C4-2B (cell line): ENCODE data around the gene RNF111.

Source experiments
- H3K27ac ChIP-seq: fragments of 450-650 bp; 2 replicates; pipeline ENCODE4 v1.5.1; 2017
- ZFX ChIP-seq: fragments of 450-650 bp; IDR thresholded peaks from 2 replicates; pipeline ENCODE4 v1.6.1; 2017
- TF ChIP-seq, protein P1 (sequence below): fragments of 450-650 bp; conservative IDR thresholded peaks from 2 replicates; pipeline ENCODE4 v1.5.1; 2017; ENCODE audit warnings: mild to moderate bottlenecking

Gene RNF111

DNA sequence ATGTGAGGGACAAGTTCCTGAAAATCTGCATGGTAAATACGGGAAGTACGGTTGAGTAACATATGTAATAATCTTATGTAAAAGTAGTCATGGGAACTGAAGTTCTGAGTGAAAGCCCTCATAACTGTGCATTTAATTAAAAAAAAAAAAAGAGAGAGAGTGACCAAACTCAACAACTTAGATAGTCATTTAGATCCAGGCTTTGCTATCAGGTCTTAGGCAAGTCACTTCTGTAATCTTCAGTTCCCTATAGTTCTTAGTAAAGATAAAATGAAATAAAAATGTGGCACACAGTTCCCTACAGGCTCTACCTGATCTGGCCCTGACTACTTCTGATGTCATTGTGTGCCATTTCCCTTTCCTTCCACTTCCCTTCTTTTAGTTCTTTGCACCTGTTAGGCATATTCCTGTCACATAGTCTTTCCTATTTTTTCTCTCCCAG lies 15.0 kb downstream of the RNF111 start:
- TF ChIP-seq ZFX: no peak
- TF ChIP-seq, protein P1, sequence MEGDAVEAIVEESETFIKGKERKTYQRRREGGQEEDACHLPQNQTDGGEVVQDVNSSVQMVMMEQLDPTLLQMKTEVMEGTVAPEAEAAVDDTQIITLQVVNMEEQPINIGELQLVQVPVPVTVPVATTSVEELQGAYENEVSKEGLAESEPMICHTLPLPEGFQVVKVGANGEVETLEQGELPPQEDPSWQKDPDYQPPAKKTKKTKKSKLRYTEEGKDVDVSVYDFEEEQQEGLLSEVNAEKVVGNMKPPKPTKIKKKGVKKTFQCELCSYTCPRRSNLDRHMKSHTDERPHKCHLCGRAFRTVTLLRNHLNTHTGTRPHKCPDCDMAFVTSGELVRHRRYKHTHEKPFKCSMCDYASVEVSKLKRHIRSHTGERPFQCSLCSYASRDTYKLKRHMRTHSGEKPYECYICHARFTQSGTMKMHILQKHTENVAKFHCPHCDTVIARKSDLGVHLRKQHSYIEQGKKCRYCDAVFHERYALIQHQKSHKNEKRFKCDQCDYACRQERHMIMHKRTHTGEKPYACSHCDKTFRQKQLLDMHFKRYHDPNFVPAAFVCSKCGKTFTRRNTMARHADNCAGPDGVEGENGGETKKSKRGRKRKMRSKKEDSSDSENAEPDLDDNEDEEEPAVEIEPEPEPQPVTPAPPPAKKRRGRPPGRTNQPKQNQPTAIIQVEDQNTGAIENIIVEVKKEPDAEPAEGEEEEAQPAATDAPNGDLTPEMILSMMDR: no peak
- no peak overlapping the region for H3K27ac ChIP-seq

DNA sequence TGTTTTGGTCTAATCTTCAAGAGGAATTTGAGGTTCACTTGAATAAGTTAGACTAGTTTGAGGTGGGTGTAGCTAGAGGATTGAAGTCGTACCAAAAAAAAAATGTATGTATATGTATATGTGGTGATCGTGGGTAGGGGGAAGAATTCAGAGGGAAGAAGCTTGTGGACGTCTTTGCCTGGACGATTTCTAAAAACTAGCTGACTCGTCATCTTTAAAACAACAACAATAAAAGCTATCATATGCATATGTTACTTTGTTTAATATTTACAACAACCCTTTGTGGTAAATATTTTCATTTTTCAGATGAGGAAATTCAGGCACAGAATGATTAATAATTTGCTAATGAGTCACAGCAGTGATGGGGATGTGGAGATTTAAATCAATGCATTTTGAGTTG lies 18.1 kb downstream of the RNF111 start:
- no peak overlapping the region for H3K27ac ChIP-seq
- no peak for TF ChIP-seq ZFX
- TF ChIP-seq, protein P1: no peak

DNA sequence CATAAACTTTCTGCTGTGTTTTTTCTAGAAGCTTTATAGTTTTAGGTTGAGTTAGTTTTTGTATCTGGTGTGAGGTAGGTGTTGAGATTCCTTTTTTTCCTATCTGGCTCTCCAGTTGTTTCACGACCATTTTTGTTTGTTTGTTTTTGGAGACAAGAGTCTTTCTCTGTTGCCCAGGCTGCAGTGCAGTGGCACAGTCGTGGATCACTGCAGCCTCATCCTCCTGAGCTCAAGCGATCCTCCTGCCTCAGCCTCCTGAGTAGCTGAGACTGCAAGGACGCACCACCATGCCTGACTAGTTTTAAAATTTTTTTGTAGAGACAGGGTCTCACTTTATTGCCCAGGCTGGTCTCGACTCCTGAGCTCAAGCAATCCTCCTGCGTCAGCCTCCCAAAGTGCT lies 20.6 kb downstream of the RNF111 start:
- H3K27ac ChIP-seq: no peak overlapping the region
- TF ChIP-seq, protein P1: no peak
- no peak for TF ChIP-seq ZFX

GRCh38 chr15:59011262-59011952 lies 23.9 kb downstream of the RNF111 start:
- H3K27ac ChIP-seq: no peak overlapping the region
- TF ChIP-seq ZFX: no peak
- TF ChIP-seq, protein P1: no peak

DNA sequence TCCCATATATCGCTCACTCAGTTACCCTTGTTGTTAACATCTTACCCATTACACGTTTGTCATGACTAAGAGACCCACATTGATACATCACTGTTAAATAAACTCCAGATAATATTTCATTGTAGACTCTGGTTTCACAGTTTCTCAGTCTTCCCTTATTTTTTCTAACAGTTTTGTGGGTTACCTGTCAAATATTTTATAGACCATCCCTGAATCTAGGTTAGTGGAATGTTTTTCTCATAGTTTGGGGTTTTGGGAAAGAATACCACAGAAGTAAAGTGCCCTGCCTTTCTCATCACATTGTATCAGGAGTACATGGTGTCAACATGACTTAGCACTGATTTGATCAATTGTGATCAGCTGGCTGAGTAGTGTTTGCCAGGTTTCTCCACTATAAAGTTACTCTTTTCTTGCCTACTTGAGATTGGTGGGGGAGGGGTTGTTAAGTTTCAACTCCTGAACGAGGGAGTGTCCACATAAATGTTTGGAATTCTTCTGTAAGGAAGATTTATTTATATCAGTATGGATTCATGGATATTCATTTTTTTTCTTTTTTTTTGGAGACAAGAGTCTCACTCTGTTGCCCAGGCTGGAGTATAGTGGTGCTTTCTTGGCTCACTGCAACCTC lies 25.9 kb downstream of the RNF111 start:
- TF ChIP-seq, protein P1: no peak
- TF ChIP-seq ZFX: no peak
- no peak overlapping the region for H3K27ac ChIP-seq

DNA sequence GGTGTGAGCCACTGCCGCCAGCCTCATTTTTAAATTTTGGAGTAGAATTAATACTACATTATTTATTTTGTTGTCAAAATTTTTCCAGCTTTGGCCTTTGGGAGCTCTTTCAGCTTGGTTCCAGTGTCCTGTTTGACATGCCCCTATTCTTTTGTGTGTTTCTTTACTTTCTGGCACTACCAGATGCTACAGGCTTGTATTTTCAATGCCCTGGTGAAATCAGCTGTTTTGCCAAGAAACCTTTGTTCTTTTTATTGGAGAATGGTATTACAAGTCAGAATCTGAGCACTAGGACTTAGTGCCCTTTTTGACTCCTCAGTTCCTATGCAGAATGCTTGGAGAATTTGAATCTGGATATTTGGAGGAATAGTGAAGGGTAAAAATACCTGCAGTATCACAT lies 26.6 kb downstream of the RNF111 start:
- TF ChIP-seq ZFX: no peak
- TF ChIP-seq, protein P1: no peak

GRCh38 chr15:59017449-59017848 lies 30.0 kb downstream of the RNF111 start:
- TF ChIP-seq, protein P1: no peak
- no peak for TF ChIP-seq ZFX
- H3K27ac ChIP-seq: no peak overlapping the region

More for the DNA sequence above, 26.6 kb downstream of the RNF111 start:
- H3K27ac ChIP-seq: no peak overlapping the region
